Activated T-cell treated with anti-CD3 and anti-CD28 coated beads for 48 hours (primary cell): ENCODE results near the gene TCN2.
"Not testable (repeated sequence)": the region's sequence is repeated elsewhere in the genome, so short reads cannot be mapped to it uniquely, and the experiment has no call there.

Source experiments
- DNase-seq: peaks from one replicate; pipeline ENCODE4 v3.0.0-alpha.2; 2020; ENCODE audit warnings: low read depth

The TCN2 gene

GRCh38 chr22:30647536-30647935, 40.6 kb downstream of the TCN2 start:
- DNase-seq, result no peak

- DNase-seq, result no peak
Measured at GRCh38 chr22:30648825-30649224, 41.9 kb downstream of the TCN2 start.

- peak; percentile 81 for DNase-seq
Measured at GRCh38 chr22:30649430-30650007, 42.5 kb downstream of the TCN2 start.

GRCh38 chr22:30650508-30651116, 43.6 kb downstream of the TCN2 start:
- no peak for DNase-seq

GRCh38 chr22:30652852-30653251, 45.9 kb downstream of the TCN2 start:
- no peak for DNase-seq

- no peak for DNase-seq
Measured at GRCh38 chr22:30654361-30654760, 47.4 kb downstream of the TCN2 start.

GRCh38 chr22:30655532-30655931, 48.6 kb downstream of the TCN2 start:
- DNase-seq, result no peak

- no peak for DNase-seq
Measured at GRCh38 chr22:30662040-30662439, 55.1 kb downstream of the TCN2 start.

- no peak for DNase-seq
Measured at GRCh38 chr22:30664798-30665197, 57.8 kb downstream of the TCN2 start.

- no peak for DNase-seq
Measured at GRCh38 chr22:30665266-30665665, 58.3 kb downstream of the TCN2 start.

- DNase-seq, result no peak
Measured at GRCh38 chr22:30665786-30666185, 58.8 kb downstream of the TCN2 start.

- DNase-seq, result no peak
Measured at GRCh38 chr22:30667107-30667493, 60.1 kb downstream of the TCN2 start.

GRCh38 chr22:30667494-30668385, 60.8 kb downstream of the TCN2 start, which contains the start of gene DUSP18:
DUSP18 (minus strand) TSS chr22:30667875; CDS start chr22:30664003, 3,872 bp downstream.
- DNase-seq, result peak; percentile 93

- DNase-seq, result no peak
Measured at GRCh38 chr22:30668386-30668710, 61.4 kb downstream of the TCN2 start.

GRCh38 chr22:30671071-30671470, 64.1 kb downstream of the TCN2 start:
- DNase-seq, result no peak

GRCh38 chr22:30673136-30673535, 66.2 kb downstream of the TCN2 start:
- DNase-seq, result no peak

GRCh38 chr22:30674482-30674881, 67.5 kb downstream of the TCN2 start:
- DNase-seq, result no peak

- no peak for DNase-seq
Measured at GRCh38 chr22:30675436-30675835, 68.5 kb downstream of the TCN2 start.

GRCh38 chr22:30676565-30676964, 69.6 kb downstream of the TCN2 start:
- not testable (repeated sequence) for DNase-seq
